ENCODE data around the gene SLC8A1.

GRCh38 chr2:40179801-40180200, 272.1 kb downstream of the SLC8A1 start:
- TF ChIP-seq POLR2A (IDR thresholded peaks at IDR 0.05) (no peak), CTCF (IDR thresholded peaks at IDR 0.05 in 4 of 5, conservative IDR thresholded peaks at IDR 0.05 in 1 of 5) (no peak)
